ENCODE results near the gene PNPLA2.
A peak's percentile ranks its signal among the peaks of the same experiment; 100 is the strongest.

PNPLA2 gene

GRCh38 chr11:794766-795633 lies 23.7 kb upstream of the PNPLA2 start:
- Histone ChIP-seq H3K4me1 (ENCODE audit: control insufficient read depth, insufficient read depth, low read length) (peaks cover 28% of the 10 kb centered on the region), H3K9ac (ENCODE audit: low read length) (peak overlapping the region; percentile 19), H3K9me3 (ENCODE audit: control insufficient read depth, insufficient read depth, low read depth, low read length) (no peaks in the 10 kb centered on the region), H3K27me3 (ENCODE audit: control insufficient read depth, insufficient read depth, low read length) (no peaks in the 10 kb centered on the region), H3K36me3 (ENCODE audit: control insufficient read depth, insufficient read depth, low read length) (peaks cover 25% of the 10 kb centered on the region), H3K27ac (ENCODE audit: low read depth, low read length) (no peak overlapping the region), H3K4me3 (ENCODE audit: low read depth, low read length) (no peak overlapping the region)

GRCh38 chr11:795634-796564 lies 22.8 kb upstream of the PNPLA2 start:
- Histone ChIP-seq H3K27me3 (ENCODE audit: control insufficient read depth, insufficient read depth, low read length) (no peaks in the 10 kb centered on the region), H3K36me3 (ENCODE audit: control insufficient read depth, insufficient read depth, low read length) (peaks cover 33% of the 10 kb centered on the region), H3K27ac (ENCODE audit: low read depth, low read length) (no peak overlapping the region), H3K9ac (ENCODE audit: low read length) (no peak overlapping the region), H3K4me1 (ENCODE audit: control insufficient read depth, insufficient read depth, low read length) (peaks cover 22% of the 10 kb centered on the region), H3K9me3 (ENCODE audit: control insufficient read depth, insufficient read depth, low read depth, low read length) (no peaks in the 10 kb centered on the region), H3K4me3 (ENCODE audit: low read depth, low read length) (peak overlapping the region; percentile 98; the same call in 1 of the 2 replicates)

GRCh38 chr11:796565-797295 lies 22.0 kb upstream of the PNPLA2 start:
- H3K27me3 ChIP-seq (ENCODE audit: control insufficient read depth, insufficient read depth, low read length) = no peaks in the 10 kb centered on the region
- H3K27ac ChIP-seq (ENCODE audit: low read depth, low read length) = no peak overlapping the region
- H3K4me3 ChIP-seq (ENCODE audit: low read depth, low read length) = peak overlapping the region; percentile 98
- H3K9ac ChIP-seq (ENCODE audit: low read length) = peak overlapping the region; percentile 88
- peaks cover 41% of the 10 kb centered on the region for H3K36me3 ChIP-seq (ENCODE audit: control insufficient read depth, insufficient read depth, low read length)
- H3K4me1 ChIP-seq (ENCODE audit: control insufficient read depth, insufficient read depth, low read length) = peaks cover 19% of the 10 kb centered on the region
- no peaks in the 10 kb centered on the region for H3K9me3 ChIP-seq (ENCODE audit: control insufficient read depth, insufficient read depth, low read depth, low read length)

- peaks cover 19% of the 10 kb centered on the region for H3K4me1 ChIP-seq (ENCODE audit: control insufficient read depth, insufficient read depth, low read length)
- H3K9ac ChIP-seq (ENCODE audit: low read length) = peak overlapping the region; percentile 88
- peak overlapping the region; percentile 98 for H3K4me3 ChIP-seq (ENCODE audit: low read depth, low read length)
- peaks cover 49% of the 10 kb centered on the region for H3K36me3 ChIP-seq (ENCODE audit: control insufficient read depth, insufficient read depth, low read length)
- no peaks in the 10 kb centered on the region for H3K9me3 ChIP-seq (ENCODE audit: control insufficient read depth, insufficient read depth, low read depth, low read length)
- H3K27ac ChIP-seq (ENCODE audit: low read depth, low read length) = peak overlapping the region; percentile 72; the same call in 1 of the 2 replicates
- no peaks in the 10 kb centered on the region for H3K27me3 ChIP-seq (ENCODE audit: control insufficient read depth, insufficient read depth, low read length)
Measured at GRCh38 chr11:797296-798092, 21.2 kb upstream of the PNPLA2 start.

- Histone ChIP-seq H3K27me3 (ENCODE audit: control insufficient read depth, insufficient read depth, low read length) (no peaks in the 10 kb centered on the region), H3K4me3 (ENCODE audit: low read depth, low read length) (peak within 1 kb of the TSS; percentile 98), H3K36me3 (ENCODE audit: control insufficient read depth, insufficient read depth, low read length) (peaks cover 56% of the 10 kb centered on the region)
Measured at GRCh38 chr11:798093-798713, 20.5 kb upstream of the PNPLA2 start, which contains the start of gene SLC25A22. SLC25A22 (minus strand) TSS chr11:798281; CDS start chr11:795006, 3,275 bp downstream.

GRCh38 chr11:799641-800316 lies 18.9 kb upstream of the PNPLA2 start:
- Histone ChIP-seq H3K9ac (ENCODE audit: low read length) (no peak overlapping the region), H3K27me3 (ENCODE audit: control insufficient read depth, insufficient read depth, low read length) (no peaks in the 10 kb centered on the region), H3K27ac (ENCODE audit: low read depth, low read length) (no peak overlapping the region), H3K9me3 (ENCODE audit: control insufficient read depth, insufficient read depth, low read depth, low read length) (no peaks in the 10 kb centered on the region), H3K36me3 (ENCODE audit: control insufficient read depth, insufficient read depth, low read length) (peaks cover 46% of the 10 kb centered on the region), H3K4me3 (ENCODE audit: low read depth, low read length) (no peak overlapping the region), H3K4me1 (ENCODE audit: control insufficient read depth, insufficient read depth, low read length) (peaks cover 32% of the 10 kb centered on the region)

More at GRCh38 chr11:798093-798713, 20.5 kb upstream of the PNPLA2 start, which contains the start of gene SLC25A22:
- H3K4me1 ChIP-seq (ENCODE audit: control insufficient read depth, insufficient read depth, low read length) = peaks cover 19% of the 10 kb centered on the region
- peak within 1 kb of the TSS; percentile 72; the same call in 1 of the 2 replicates for H3K27ac ChIP-seq (ENCODE audit: low read depth, low read length)
- H3K9ac ChIP-seq (ENCODE audit: low read length) = peak within 1 kb of the TSS; percentile 88
- no peaks in the 10 kb centered on the region for H3K9me3 ChIP-seq (ENCODE audit: control insufficient read depth, insufficient read depth, low read depth, low read length)

- peaks cover 46% of the 10 kb centered on the region for H3K36me3 ChIP-seq (ENCODE audit: control insufficient read depth, insufficient read depth, low read length)
- H3K4me3 ChIP-seq (ENCODE audit: low read depth, low read length) = no peak overlapping the region
- H3K9ac ChIP-seq (ENCODE audit: low read length) = no peak overlapping the region
- no peaks in the 10 kb centered on the region for H3K9me3 ChIP-seq (ENCODE audit: control insufficient read depth, insufficient read depth, low read depth, low read length)
- no peaks in the 10 kb centered on the region for H3K27me3 ChIP-seq (ENCODE audit: control insufficient read depth, insufficient read depth, low read length)
- no peak overlapping the region for H3K27ac ChIP-seq (ENCODE audit: low read depth, low read length)
- H3K4me1 ChIP-seq (ENCODE audit: control insufficient read depth, insufficient read depth, low read length) = peaks cover 26% of the 10 kb centered on the region
Measured at GRCh38 chr11:800473-800872, 18.2 kb upstream of the PNPLA2 start.

GRCh38 chr11:801097-801780 lies 17.5 kb upstream of the PNPLA2 start:
- no peak overlapping the region for H3K27ac ChIP-seq (ENCODE audit: low read depth, low read length)
- peaks cover 21% of the 10 kb centered on the region for H3K4me1 ChIP-seq (ENCODE audit: control insufficient read depth, insufficient read depth, low read length)
- no peaks in the 10 kb centered on the region for H3K9me3 ChIP-seq (ENCODE audit: control insufficient read depth, insufficient read depth, low read depth, low read length)
- H3K9ac ChIP-seq (ENCODE audit: low read length) = no peak overlapping the region
- H3K36me3 ChIP-seq (ENCODE audit: control insufficient read depth, insufficient read depth, low read length) = peaks cover 46% of the 10 kb centered on the region
- H3K4me3 ChIP-seq (ENCODE audit: low read depth, low read length) = no peak overlapping the region
- no peaks in the 10 kb centered on the region for H3K27me3 ChIP-seq (ENCODE audit: control insufficient read depth, insufficient read depth, low read length)

- H3K36me3 ChIP-seq (ENCODE audit: control insufficient read depth, insufficient read depth, low read length) = peaks cover 46% of the 10 kb centered on the region
- H3K27me3 ChIP-seq (ENCODE audit: control insufficient read depth, insufficient read depth, low read length) = no peaks in the 10 kb centered on the region
- H3K4me1 ChIP-seq (ENCODE audit: control insufficient read depth, insufficient read depth, low read length) = peaks cover 13% of the 10 kb centered on the region
- H3K9me3 ChIP-seq (ENCODE audit: control insufficient read depth, insufficient read depth, low read depth, low read length) = no peaks in the 10 kb centered on the region
- H3K9ac ChIP-seq (ENCODE audit: low read length) = no peak overlapping the region
- no peak overlapping the region for H3K4me3 ChIP-seq (ENCODE audit: low read depth, low read length)
- no peak overlapping the region for H3K27ac ChIP-seq (ENCODE audit: low read depth, low read length)
Measured at GRCh38 chr11:802018-802617, 16.6 kb upstream of the PNPLA2 start.

Data from HUES6 (cell line).